H1 (cell line): ENCODE measurements around the gene PALD1. TPM values are rescaled to one million over a fixed set of nuclear protein-coding genes. Genes with fewer than 3 reads are reported as not detected.

Source experiments
- CTCF ChIA-PET: fragments of 300-600 bp; sonication (Branson Sonifier 250); formaldehyde crosslinking; loops from one replicate; lab custom pipeline; 2021; ENCODE audit not compliant: partially characterized antibody; lab: Charles Lee
- POLR2A ChIA-PET: fragments of 300-600 bp; sonication (Branson Sonifier 250); formaldehyde crosslinking; loops from one replicate; lab custom pipeline; 2021; ENCODE audit warnings: inconsistent platforms; ENCODE audit not compliant: partially characterized antibody; lab: Charles Lee
- DNase-seq, 2 experiments: peaks; one replicate each; pipeline versions ENCODE4 v3.0.0 to v3.0.0-alpha.2; 2010 to 2022; ENCODE audit warnings: low spot score in 2 of 2, low read depth in 1 of 2, mixed read lengths in 1 of 2
- FAIRE-seq: peaks from 2 replicates; lab custom pipeline; 2011; peaks lifted over from hg19 to GRCh38; lab: Jason Lieb, UNC
- H2AFZ ChIP-seq: 2 replicates; pipeline ENCODE4 v1.8.1; 2012; ENCODE audit warnings: low read length, inconsistent platforms
- H2AK5ac ChIP-seq: 2 replicates; pipeline ENCODE4 v1.6.1; 2013; ENCODE audit warnings: low read depth, low read length
- H2BK120ac ChIP-seq: replicated peaks from 2 replicates; pipeline ENCODE3; 2013; ENCODE audit warnings: low read depth, low read length, inconsistent platforms
- H2BK12ac ChIP-seq: 2 replicates; pipeline ENCODE4 v1.6.1; 2013; ENCODE audit warnings: low read depth, low read length
- H2BK15ac ChIP-seq: 2 replicates; pipeline ENCODE4 v1.6.1; 2013; ENCODE audit warnings: low read length
- H2BK20ac ChIP-seq: 2 replicates; pipeline ENCODE4 v1.6.1; 2013; ENCODE audit warnings: low read length
- H2BK5ac ChIP-seq: 2 replicates; pipeline ENCODE4 v1.6.1; 2013; ENCODE audit warnings: low read depth, low read length
- H3K14ac ChIP-seq: 2 replicates; pipeline ENCODE4 v1.6.1; 2013; ENCODE audit warnings: inconsistent platforms; ENCODE audit not compliant: insufficient read length
- H3K18ac ChIP-seq: 2 replicates; pipeline ENCODE4 v1.6.1; 2013; ENCODE audit warnings: low read length; ENCODE audit errors: extremely low read depth
- H3K23ac ChIP-seq: 2 replicates; pipeline ENCODE4 v1.6.1; 2013; ENCODE audit warnings: inconsistent platforms; ENCODE audit not compliant: insufficient read length
- H3K23me2 ChIP-seq: 2 replicates; pipeline ENCODE4 v1.6.1; 2013; ENCODE audit warnings: low read depth, low read length
- H3K27ac ChIP-seq: 2 replicates; pipeline ENCODE4 v1.6.1; 2011; ENCODE audit warnings: low read depth, low read length, inconsistent platforms
- H3K27me3 ChIP-seq, 4 experiments: replicated peaks in 1 of 4; 1 replicate in 1 of 4; 2 replicates in 3 of 4; pipeline versions ENCODE4 v1.6.1 to v1.8.1; 2011 to 2013; ENCODE audit warnings: low read length in 3 of 4, mild to moderate bottlenecking in 3 of 4, inconsistent platforms in 2 of 4, mixed read lengths in 2 of 4, moderate library complexity in 1 of 4; ENCODE audit not compliant: control insufficient read depth in 3 of 4, insufficient read depth in 3 of 4; ENCODE audit errors: extremely low read depth in 1 of 4
- H3K36me3 ChIP-seq, 4 experiments: 2 replicates each; pipeline versions ENCODE4 v1.6.1 to v1.8.1; 2011 to 2013; ENCODE audit warnings: mild to moderate bottlenecking in 4 of 4, low read length in 3 of 4, moderate library complexity in 2 of 4, control low read depth in 1 of 4, inconsistent platforms in 1 of 4; ENCODE audit not compliant: insufficient read depth in 4 of 4, control insufficient read depth in 2 of 4
- H3K4ac ChIP-seq: replicated peaks from 2 replicates; pipeline ENCODE3; 2013; ENCODE audit warnings: low read length, low read depth, mixed read lengths, inconsistent platforms; ENCODE audit not compliant: insufficient read length
- H3K4me1 ChIP-seq, 4 experiments: replicated peaks in 1 of 4; 1 replicate in 1 of 4; 2 replicates in 3 of 4; pipeline versions ENCODE4 v1.6.1 to v1.8.1; 2011 to 2013; ENCODE audit warnings: low read length in 3 of 4, inconsistent platforms in 2 of 4, mixed read lengths in 1 of 4; ENCODE audit not compliant: insufficient read depth in 4 of 4, control insufficient read depth in 3 of 4
- H3K4me2 ChIP-seq, 2 experiments: 2 replicates each; pipeline versions ENCODE4 v1.6.1 to v1.8.1; 2011 to 2013; ENCODE audit warnings: low read depth in 2 of 2, low read length in 2 of 2, control low read depth in 1 of 2, inconsistent platforms in 1 of 2, mild to moderate bottlenecking in 1 of 2; ENCODE audit not compliant: insufficient read depth in 1 of 2
- H3K4me3 ChIP-seq, 4 experiments: fragments of 200-600, 300-600 bp in 1 of 4; sonication (generic), shearing (Covaris generic), sonication (Bioruptor Twin) in 1 of 4; 2 replicates each; pipeline versions ENCODE4 v1.5.1 to v1.8.1; 2011 to 2016; ENCODE audit warnings: low read length in 4 of 4, low read depth in 3 of 4, control low read depth in 2 of 4, inconsistent platforms in 2 of 4, mild to moderate bottlenecking in 2 of 4, mixed read lengths in 1 of 4, moderate library complexity in 1 of 4; ENCODE audit not compliant: insufficient read depth in 2 of 4; ENCODE audit errors: extremely low read depth in 1 of 4
- H3K56ac ChIP-seq: replicated peaks from 2 replicates; pipeline ENCODE3; 2013; ENCODE audit warnings: low read depth, mild to moderate bottlenecking, mixed read lengths, low read length, inconsistent platforms; ENCODE audit not compliant: insufficient read length
- H3K79me1 ChIP-seq: 2 replicates; pipeline ENCODE4 v1.6.1; 2013; ENCODE audit warnings: low read depth, low read length, control low read depth
- H3K79me2 ChIP-seq, 2 experiments: 2 replicates each; pipeline versions ENCODE4 v1.6.1 to v1.8.1; 2012 to 2013; ENCODE audit warnings: low read length in 2 of 2, mild to moderate bottlenecking in 2 of 2, inconsistent platforms in 1 of 2; ENCODE audit not compliant: insufficient read depth in 2 of 2, control insufficient read depth in 1 of 2
- H3K9ac ChIP-seq, 4 experiments: replicated peaks in 1 of 4; 1 replicate in 1 of 4; 2 replicates in 3 of 4; pipeline versions ENCODE4 v1.6.1 to v1.8.1; 2011 to 2013; ENCODE audit warnings: low read depth in 3 of 4, low read length in 3 of 4, control low read depth in 2 of 4, mild to moderate bottlenecking in 2 of 4, moderate library complexity in 2 of 4, inconsistent platforms in 1 of 4; ENCODE audit errors: extremely low read depth in 1 of 4
- H3K9me3 ChIP-seq, 2 experiments: 2 replicates each; pipeline versions ENCODE4 v1.6.1 to v1.8.1; 2012 to 2013; ENCODE audit warnings: mild to moderate bottlenecking in 2 of 2, moderate library complexity in 2 of 2, control low read depth in 1 of 2, inconsistent platforms in 1 of 2, low read depth in 1 of 2, low read length in 1 of 2, mixed read lengths in 1 of 2; ENCODE audit not compliant: insufficient read depth in 2 of 2
- H4K20me1 ChIP-seq, 2 experiments: replicated peaks in 1 of 2; 2 replicates each; pipeline versions ENCODE3 to v1.8.1; 2011 to 2013; ENCODE audit warnings: inconsistent platforms in 2 of 2, low read length in 2 of 2, mild to moderate bottlenecking in 1 of 2; ENCODE audit not compliant: insufficient read depth in 2 of 2, control insufficient read depth in 1 of 2
- H4K5ac ChIP-seq: 2 replicates; pipeline ENCODE4 v1.6.1; 2013; ENCODE audit warnings: low read length, low read depth, mixed read lengths, inconsistent platforms; ENCODE audit not compliant: insufficient read length
- H4K8ac ChIP-seq: 2 replicates; pipeline ENCODE4 v1.8.0; 2013; ENCODE audit warnings: mild to moderate bottlenecking, moderate library complexity, low read length, inconsistent platforms; ENCODE audit not compliant: insufficient read depth; ENCODE audit errors: extremely low read depth
- H4K91ac ChIP-seq: replicated peaks from 2 replicates; pipeline ENCODE3; 2013; ENCODE audit warnings: low read length, mixed read lengths, inconsistent platforms; ENCODE audit not compliant: insufficient read length
- E2F6 ChIP-seq: IDR thresholded peaks from 2 replicates; pipeline ENCODE4 v1.6.1; 2012; ENCODE audit warnings: inconsistent platforms
- MAX ChIP-seq: IDR thresholded peaks from 2 replicates; pipeline ENCODE4 v1.6.1; 2012; ENCODE audit warnings: inconsistent platforms
- NANOG ChIP-seq: IDR thresholded peaks from 2 replicates; pipeline ENCODE4 v1.6.1; 2011; ENCODE audit warnings: low read length, low read depth, mild to moderate bottlenecking, inconsistent platforms; ENCODE audit not compliant: insufficient read depth, poor library complexity, severe bottlenecking
- TBP ChIP-seq: IDR thresholded peaks from 2 replicates; pipeline ENCODE4 v1.6.1; 2011; ENCODE audit warnings: low read depth, low read length, improper control_type of control experiment
- TCF12 ChIP-seq: IDR thresholded peaks from 2 replicates; pipeline ENCODE4 v1.6.1; 2011; ENCODE audit warnings: low read depth, mild to moderate bottlenecking, low read length
- USF2 ChIP-seq: IDR thresholded peaks from 2 replicates; pipeline ENCODE4 v1.6.1; 2011; ENCODE audit warnings: low read length, improper control_type of control experiment
- WGBS, 2 experiments: shearing (Covaris generic) in 1 of 2; methylation state at CpG; one replicate each; pipeline versions ENCODE4 v1.1.6 to v1.1.7; 2013 to 2015; ENCODE audit warnings: low lambda C conversion rate in 2 of 2, mixed read lengths in 2 of 2, inconsistent platforms in 1 of 2, low coverage in 1 of 2, missing lambda C conversion rate in 1 of 2; ENCODE audit not compliant: insufficient replicate concordance in 2 of 2, insufficient coverage in 1 of 2, insufficient read length in 1 of 2; ENCODE audit errors: extremely low coverage in 1 of 2, missing lambda C conversion rate in 1 of 2; 5-methylcytosine and 5-hydroxymethylcytosine counted together
- polyA plus RNA-seq, 7 experiments: library from polyadenylated mRNA; depleted of rRNA in 3 of 7; stranded (reverse) in 5 of 7; unstranded in 2 of 7; fragments of >200 nt in 5 of 7; fragments of 200-250 nt in 2 of 7; gene quantifications; 1 replicate in 5 of 7; 2 replicates in 1 of 7; 4 replicates in 1 of 7; pipeline versions ENCODE4 v1.2.1 to v1.2.3, GENCODE V29; 2011 to 2013; ENCODE audit warnings: missing spikeins in 2 of 7, mixed read lengths in 2 of 7
- total RNA-seq: library from RNA; stranded (reverse); fragmentation: NEBNext Ultra II Directional; extraction: Animal tissue kit (Norgen Biotek cat#: 25700); gene quantifications from 2 replicates; pipeline ENCODE4 v1.2.1, GENCODE V29; 2021

Gene PALD1
- total and polyA plus RNA-seq, 2 of the 8 experiments (the other 6 are each of a cell fraction or from before 2014, with no cell fraction given), result 13.3 to 32.8 TPM

- 78% methylated on average over 3 of the region's 3 CpGs; no CpG with 5 or more reads in 1 of the 2 experiments for whole genome bisulfite sequencing, 2 experiments
- no peaks in the 10 kb centered on the region; the same call in 1 of the 2 replicates for H3K23me2 ChIP-seq
- H4K20me1 ChIP-seq, result peaks cover 0 to 2% of the 10 kb centered on the region in 2 experiments
- CTCF ChIA-PET, result interaction anchor here (0.6 to 1.3 kb wide), 2 partner anchors 40 to 286 kb away, joined by 3 read pairs; no protein-coding TSS in a partner anchor
- no peak overlapping the region for H3K18ac ChIP-seq
- H3K4me1 ChIP-seq, result no peaks in the 10 kb centered on the region; a peak in 1 of 7 replicates
- no peak overlapping the region for H3K4me2 ChIP-seq
- no peak overlapping the region for H2AFZ ChIP-seq
- no peak overlapping the region for H3K4me3 ChIP-seq
- no peak overlapping the region for H3K27ac ChIP-seq
- TF ChIP-seq USF2, result peak; percentile 43; the same call in 1 of the 2 replicates
- no peak for TF ChIP-seq E2F6
- TF ChIP-seq TCF12, result no peak
- TF ChIP-seq NANOG, result no peak
- TF ChIP-seq TBP, result no peak
- TF ChIP-seq MAX, result no peak
- TF ChIP-seq, all 59 proteins: peak for 1
- H3K27me3 ChIP-seq, result no peaks in the 10 kb centered on the region
- H2AK5ac ChIP-seq, result no peak overlapping the region
- FAIRE-seq (no peak), DNase-seq (no peak)
- H2BK20ac ChIP-seq, result no peak overlapping the region
- H3K79me2 ChIP-seq, result no peaks in the 10 kb centered on the region
- no peak overlapping the region for H2BK120ac ChIP-seq
- no peak overlapping the region for H2BK5ac ChIP-seq
- no peaks in the 10 kb centered on the region for H3K79me1 ChIP-seq
- no peak overlapping the region for H2BK12ac ChIP-seq
- no peak overlapping the region for H4K5ac ChIP-seq
- no peak overlapping the region for H3K14ac ChIP-seq
- H3K36me3 ChIP-seq, result no peaks in the 10 kb centered on the region
- POLR2A ChIA-PET, result interaction anchor here (0.6 kb wide), 1 partner anchor 9 kb away, joined by 3 read pairs; no protein-coding TSS in a partner anchor
- no peak overlapping the region for H4K8ac ChIP-seq
- no peak overlapping the region for H3K4ac ChIP-seq
- no peak overlapping the region for H3K9ac ChIP-seq
- H3K9me3 ChIP-seq, result no peaks in the 10 kb centered on the region
- H3K56ac ChIP-seq, result no peak overlapping the region
- no peak overlapping the region for H3K23ac ChIP-seq
- no peak overlapping the region for H4K91ac ChIP-seq
- H2BK15ac ChIP-seq, result no peak overlapping the region
Observed at GRCh38 chr10:70579234-70580002, 100.9 kb downstream of the PALD1 start.
